ENCODE data around the gene KMT5B.

Gene KMT5B

GRCh38 chr11:68128682-68129327 lies 84.3 kb downstream of the KMT5B start:
- Histone ChIP-seq H3K4me2 (ENCODE audit: low read length, poor library complexity, severe bottlenecking) (peak overlapping the region; percentile 51), H3K27ac (ENCODE audit: low read length, poor library complexity, severe bottlenecking) (peak overlapping the region; percentile 31), H2BK12ac (ENCODE audit: low read length in 2 of 2) (peak overlapping the region; percentile 47 to 72), H3K4ac (ENCODE audit: low read depth in 1 of 2, low read length in 2 of 2) (no peak overlapping the region), H2AFZ (ENCODE audit: low read depth, low read length) (peak overlapping the region; percentile 83), H2BK120ac (ENCODE audit: low read depth, low read length) (peak overlapping the region; percentile 43), H3K9ac (ENCODE audit: low read length) (peak overlapping the region; percentile 54), H3K79me1 (replicated peaks; ENCODE audit: low read length, poor library complexity, severe bottlenecking) (no peaks in the 10 kb centered on the region), H3K14ac (ENCODE audit: low read length in 2 of 2) (no peak overlapping the region), H2AK5ac (ENCODE audit: low read length, severe bottlenecking) (peak overlapping the region; percentile 79), H2BK15ac (ENCODE audit: low read depth, poor library complexity, severe bottlenecking) (peak overlapping the region; percentile 93), H3K23ac (ENCODE audit: low read length in 2 of 2) (no peak overlapping the region), H4K8ac (ENCODE audit: low read length) (peak overlapping the region; percentile 88), H3K36me3 (ENCODE audit: control insufficient read depth in 1 of 2, insufficient read depth in 2 of 2, low read depth in 1 of 2, low read length in 2 of 2) (no peaks in the 10 kb centered on the region), H3K4me3 (ENCODE audit: insufficient read depth in 1 of 2, low read depth in 1 of 2, low read length in 2 of 2) (peak overlapping the region in 1 of 2 experiments; percentile 66), H3K27me3 (ENCODE audit: control insufficient read depth in 1 of 2, insufficient read depth in 1 of 2, low read length in 2 of 2) (no peaks in the 10 kb centered on the region), H3K18ac (ENCODE audit: low read depth in 1 of 2, low read length in 2 of 2) (peak overlapping the region; percentile 66 to 78), H3K9me3 (ENCODE audit: control insufficient read depth, low read length) (peaks cover 3% of the 10 kb centered on the region), H3K4me1 (ENCODE audit: control insufficient read depth, insufficient read depth, low read depth, low read length) (peaks cover 22% of the 10 kb centered on the region), H4K91ac (ENCODE audit: low read length) (peak overlapping the region; percentile 25), H2BK5ac (ENCODE audit: low read depth, low read length, poor library complexity, severe bottlenecking) (peak overlapping the region; percentile 46)
- peak; percentile 60 for DNase-seq
- 46% methylated on average over 10 of the region's 15 CpGs for WGBS

DNA sequence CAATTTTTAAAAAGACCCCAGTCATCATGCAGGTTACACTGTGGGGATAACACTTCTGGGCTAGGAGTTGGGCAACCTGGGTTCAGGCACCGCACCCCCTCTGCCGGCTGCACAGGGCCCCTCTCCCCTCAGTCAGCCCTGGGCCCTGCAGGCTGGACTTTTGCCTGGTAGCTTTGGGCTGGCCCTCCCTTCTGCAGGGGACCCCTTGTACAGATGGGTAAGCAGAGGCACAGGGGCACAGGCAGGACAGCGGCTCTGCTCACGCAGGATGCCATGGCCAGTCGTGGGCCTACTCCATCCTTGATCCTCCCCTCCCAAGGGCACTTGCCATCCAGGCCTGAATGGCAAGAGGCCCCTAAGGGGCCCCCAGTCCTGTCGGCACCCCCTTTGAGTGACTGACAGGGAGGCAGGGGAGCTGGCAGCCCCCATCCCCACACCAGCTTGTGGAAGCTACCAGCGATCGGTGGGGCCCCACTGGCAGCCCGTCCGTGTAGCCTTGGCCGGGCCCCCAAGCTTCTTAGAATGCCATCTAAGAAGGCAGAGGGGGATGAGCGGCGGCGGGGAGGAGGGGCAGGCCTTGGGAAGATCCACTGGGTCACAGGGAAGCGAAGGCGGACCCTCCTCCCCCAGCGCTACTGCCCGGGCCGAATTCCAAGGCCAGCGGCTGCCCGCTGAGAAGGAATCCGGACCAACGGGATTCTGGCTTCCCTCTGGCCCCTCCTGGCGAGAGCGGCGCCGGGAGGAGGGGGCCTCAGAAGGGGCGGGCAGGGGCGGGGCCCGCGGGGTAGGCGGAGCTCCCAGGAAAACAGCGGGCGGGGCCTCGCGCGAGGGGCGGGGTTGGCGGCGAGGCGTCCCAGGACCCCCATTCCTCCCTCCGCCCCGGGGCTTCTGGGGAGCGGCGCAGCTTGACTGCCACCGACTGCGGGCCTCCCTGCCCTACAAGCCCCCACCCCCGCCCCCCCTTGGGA lies 85.1 kb downstream of the KMT5B start:
- H2BK12ac ChIP-seq (ENCODE audit: low read length in 2 of 2), result peak overlapping the region in 1 of 2 experiments; percentile 81
- 15% methylated on average over 26 of the region's 48 CpGs for WGBS
- DNase-seq, result peak; percentile 83

GRCh38 chr11:68125164-68125563 lies 87.9 kb downstream of the KMT5B start:
- Histone ChIP-seq H2AFZ (ENCODE audit: low read depth, low read length) (no peak overlapping the region), H3K14ac (ENCODE audit: low read length in 2 of 2) (no peak overlapping the region), H2BK12ac (ENCODE audit: low read length in 2 of 2) (no peak overlapping the region), H3K23ac (ENCODE audit: low read length in 2 of 2) (no peak overlapping the region), H3K36me3 (ENCODE audit: control insufficient read depth in 1 of 2, insufficient read depth in 2 of 2, low read depth in 1 of 2, low read length in 2 of 2) (no peaks in the 10 kb centered on the region), H3K18ac (ENCODE audit: low read depth in 1 of 2, low read length in 2 of 2) (no peak overlapping the region), H2BK5ac (ENCODE audit: low read depth, low read length, poor library complexity, severe bottlenecking) (no peak overlapping the region), H2BK120ac (ENCODE audit: low read depth, low read length) (no peak overlapping the region), H3K9me3 (ENCODE audit: control insufficient read depth, low read length) (no peaks in the 10 kb centered on the region), H3K9ac (ENCODE audit: low read length) (no peak overlapping the region), H3K4me2 (ENCODE audit: low read length, poor library complexity, severe bottlenecking) (no peak overlapping the region), H4K91ac (ENCODE audit: low read length) (peak overlapping the region; percentile 70), H3K27me3 (ENCODE audit: control insufficient read depth in 1 of 2, insufficient read depth in 1 of 2, low read length in 2 of 2) (no peaks in the 10 kb centered on the region), H3K4ac (ENCODE audit: low read depth in 1 of 2, low read length in 2 of 2) (no peak overlapping the region), H2AK5ac (ENCODE audit: low read length, severe bottlenecking) (no peak overlapping the region), H3K27ac (ENCODE audit: low read length, poor library complexity, severe bottlenecking) (no peak overlapping the region), H3K79me1 (replicated peaks; ENCODE audit: low read length, poor library complexity, severe bottlenecking) (peaks cover 4% of the 10 kb centered on the region), H2BK15ac (ENCODE audit: low read depth, poor library complexity, severe bottlenecking) (peak overlapping the region; percentile 65), H4K8ac (ENCODE audit: low read length) (no peak overlapping the region), H3K4me3 (ENCODE audit: insufficient read depth in 1 of 2, low read depth in 1 of 2, low read length in 2 of 2) (no peak overlapping the region), H3K4me1 (ENCODE audit: control insufficient read depth, insufficient read depth, low read depth, low read length) (peaks cover 27% of the 10 kb centered on the region)
- 87% methylated on average over 4 of the region's 4 CpGs for WGBS
- no peak for DNase-seq

More for the DNA sequence above, 85.1 kb downstream of the KMT5B start:
- Histone ChIP-seq H4K8ac (ENCODE audit: low read length) (peak overlapping the region; percentile 91), H3K4me1 (ENCODE audit: control insufficient read depth, insufficient read depth, low read depth, low read length) (peaks cover 22% of the 10 kb centered on the region), H3K23ac (ENCODE audit: low read length in 2 of 2) (no peak overlapping the region), H2BK15ac (ENCODE audit: low read depth, poor library complexity, severe bottlenecking) (peak overlapping the region; percentile 62), H3K4me3 (ENCODE audit: insufficient read depth in 1 of 2, low read depth in 1 of 2, low read length in 2 of 2) (peak overlapping the region in 1 of 2 experiments; percentile 66), H3K36me3 (ENCODE audit: control insufficient read depth in 1 of 2, insufficient read depth in 2 of 2, low read depth in 1 of 2, low read length in 2 of 2) (no peaks in the 10 kb centered on the region), H3K18ac (ENCODE audit: low read depth in 1 of 2, low read length in 2 of 2) (peak overlapping the region; percentile 77 to 95), H3K4ac (ENCODE audit: low read depth in 1 of 2, low read length in 2 of 2) (peak overlapping the region; percentile 55 to 89), H3K27me3 (ENCODE audit: control insufficient read depth in 1 of 2, insufficient read depth in 1 of 2, low read length in 2 of 2) (no peaks in the 10 kb centered on the region), H3K14ac (ENCODE audit: low read length in 2 of 2) (peak overlapping the region in 1 of 2 experiments; percentile 92), H2AFZ (ENCODE audit: low read depth, low read length) (no peak overlapping the region), H3K79me1 (replicated peaks; ENCODE audit: low read length, poor library complexity, severe bottlenecking) (no peaks in the 10 kb centered on the region), H4K91ac (ENCODE audit: low read length) (peak overlapping the region; percentile 79), H3K27ac (ENCODE audit: low read length, poor library complexity, severe bottlenecking) (peak overlapping the region; percentile 31), H3K9me3 (ENCODE audit: control insufficient read depth, low read length) (no peaks in the 10 kb centered on the region), H3K4me2 (ENCODE audit: low read length, poor library complexity, severe bottlenecking) (peak overlapping the region; percentile 51), H2BK5ac (ENCODE audit: low read depth, low read length, poor library complexity, severe bottlenecking) (peak overlapping the region; percentile 86), H2AK5ac (ENCODE audit: low read length, severe bottlenecking) (peak overlapping the region; percentile 97), H3K9ac (ENCODE audit: low read length) (peak overlapping the region; percentile 54), H2BK120ac (ENCODE audit: low read depth, low read length) (peak overlapping the region; percentile 43)
